H9 (cell line): ENCODE results near the gene CFAP65. TPM values are rescaled to one million over a fixed set of nuclear protein-coding genes. Genes with fewer than 3 reads are reported as not detected.

Source experiments
- DNase-seq: peaks from one replicate; pipeline ENCODE4 v3.0.0-alpha.2; 2017
- H2AFZ ChIP-seq: one replicate; pipeline ENCODE4 v1.6.1; 2013; ENCODE audit warnings: mild to moderate bottlenecking, low read length, control low read depth, moderate library complexity
- H2AK5ac ChIP-seq: 2 replicates; pipeline ENCODE4 v1.6.1; 2013; ENCODE audit warnings: low read length, control low read depth, mixed read lengths; ENCODE audit not compliant: insufficient read length
- H2BK120ac ChIP-seq: one replicate; pipeline ENCODE4 v1.6.1; 2013; ENCODE audit warnings: low read depth, mild to moderate bottlenecking, low read length, control low read depth, inconsistent platforms; ENCODE audit not compliant: poor library complexity, severe bottlenecking
- H2BK12ac ChIP-seq: 2 replicates; pipeline ENCODE4 v1.6.1; 2013; ENCODE audit warnings: low read length, control low read depth, mixed read lengths, low read depth; ENCODE audit not compliant: insufficient read length
- H2BK15ac ChIP-seq: 2 replicates; pipeline ENCODE4 v1.6.1; 2013; ENCODE audit warnings: low read depth, low read length, control low read depth
- H2BK20ac ChIP-seq: one replicate; pipeline ENCODE4 v1.6.1; 2013; ENCODE audit warnings: low read depth, mild to moderate bottlenecking, low read length, control low read depth, inconsistent platforms; ENCODE audit not compliant: poor library complexity, severe bottlenecking
- H2BK5ac ChIP-seq: 2 replicates; pipeline ENCODE4 v1.6.1; 2013; ENCODE audit warnings: low read length, control low read depth, mixed read lengths; ENCODE audit not compliant: insufficient read length
- H3K14ac ChIP-seq: 2 replicates; pipeline ENCODE4 v1.6.1; 2013; ENCODE audit warnings: low read length, control low read depth; ENCODE audit not compliant: insufficient read depth
- H3K18ac ChIP-seq: 2 replicates; pipeline ENCODE4 v1.6.1; 2013; ENCODE audit warnings: low read depth, mild to moderate bottlenecking, mixed read lengths, low read length, control low read depth; ENCODE audit not compliant: insufficient read length
- H3K23ac ChIP-seq: 2 replicates; pipeline ENCODE4 v1.6.1; 2013; ENCODE audit warnings: low read length, control low read depth, mixed read lengths, low read depth; ENCODE audit not compliant: insufficient read length
- H3K23me2 ChIP-seq: 2 replicates; pipeline ENCODE4 v1.6.1; 2013; ENCODE audit warnings: low read depth, mild to moderate bottlenecking, mixed read lengths, low read length, control low read depth; ENCODE audit not compliant: insufficient read length, poor library complexity, severe bottlenecking
- H3K27ac ChIP-seq: 2 replicates; pipeline ENCODE4 v1.5.1; 2013; ENCODE audit warnings: low read length, control low read depth, mixed read lengths, low read depth; ENCODE audit not compliant: insufficient read length
- H3K27me3 ChIP-seq: 2 replicates; pipeline ENCODE4 v1.6.1; 2013; ENCODE audit warnings: low read length, control low read depth, inconsistent platforms; ENCODE audit not compliant: insufficient read depth
- H3K4ac ChIP-seq: 2 replicates; pipeline ENCODE4 v1.6.1; 2013; ENCODE audit warnings: low read depth, mild to moderate bottlenecking, control low read depth, inconsistent platforms, low read length, moderate library complexity
- H3K4me1 ChIP-seq: 2 replicates; pipeline ENCODE4 v1.6.1; 2013; ENCODE audit warnings: low read length, control low read depth, inconsistent platforms; ENCODE audit not compliant: insufficient read depth
- H3K4me2 ChIP-seq: 2 replicates; pipeline ENCODE4 v1.6.1; 2013; ENCODE audit warnings: low read length, control low read depth, mixed read lengths; ENCODE audit not compliant: insufficient read length, insufficient read depth
- H3K56ac ChIP-seq: 2 replicates; pipeline ENCODE4 v1.6.1; 2013; ENCODE audit warnings: low read depth, mild to moderate bottlenecking, mixed read lengths, low read length, control low read depth; ENCODE audit not compliant: insufficient read length
- H3K79me1 ChIP-seq: 2 replicates; pipeline ENCODE4 v1.6.1; 2013; ENCODE audit warnings: low read depth, mild to moderate bottlenecking, moderate library complexity, low read length, control low read depth, inconsistent platforms; ENCODE audit not compliant: insufficient read depth, poor library complexity, severe bottlenecking
- H3K79me2 ChIP-seq: 2 replicates; pipeline ENCODE4 v1.6.1; 2013; ENCODE audit warnings: low read length, control low read depth, inconsistent platforms; ENCODE audit not compliant: insufficient read depth
- H3K9ac ChIP-seq: 2 replicates; pipeline ENCODE4 v1.6.1; 2013; ENCODE audit warnings: low read length, control low read depth, mixed read lengths; ENCODE audit not compliant: insufficient read length; ENCODE audit errors: extremely low read depth
- H3K9me3 ChIP-seq: one replicate; pipeline ENCODE4 v1.6.1; 2013; ENCODE audit warnings: low read depth, low read length, inconsistent platforms; ENCODE audit not compliant: control insufficient read depth
- H3T11ph ChIP-seq: one replicate; pipeline ENCODE4 v1.6.1; 2013; ENCODE audit warnings: mild to moderate bottlenecking, low read length, control low read depth, inconsistent platforms
- H4K20me1 ChIP-seq: one replicate; pipeline ENCODE4 v1.6.1; 2013; ENCODE audit not compliant: control insufficient read depth, insufficient read length, insufficient read depth
- H4K5ac ChIP-seq: 2 replicates; pipeline ENCODE4 v1.6.1; 2013; ENCODE audit warnings: low read depth, mild to moderate bottlenecking, mixed read lengths, low read length, control low read depth; ENCODE audit not compliant: insufficient read length
- H4K8ac ChIP-seq: replicated peaks from 2 replicates; pipeline ENCODE4 v1.6.1; 2013; ENCODE audit warnings: low read length, control low read depth, mixed read lengths, low read depth; ENCODE audit not compliant: insufficient read length
- H4K91ac ChIP-seq: 2 replicates; pipeline ENCODE4 v1.6.1; 2013; ENCODE audit warnings: low read depth, mild to moderate bottlenecking, moderate library complexity, mixed read lengths, low read length, control low read depth; ENCODE audit not compliant: insufficient read length
- H3K27ac Mint-ChIP-seq, 3 experiments: 2 replicates in 2 of 3; 3 replicates in 1 of 3; pipeline ENCODE4 v1.8.0; 2020 to 2021; ENCODE audit warnings: mixed read lengths in 3 of 3, mild to moderate bottlenecking in 1 of 3, moderate library complexity in 1 of 3
- H3K27me3 Mint-ChIP-seq: 2 replicates; pipeline ENCODE4 v1.8.0; 2021; ENCODE audit warnings: low read depth, mild to moderate bottlenecking, moderate library complexity, mixed read lengths
- H3K36me3 Mint-ChIP-seq, 3 experiments: 2 replicates in 2 of 3; 3 replicates in 1 of 3; pipeline ENCODE4 v1.8.0; 2020 to 2021; ENCODE audit warnings: low read depth in 3 of 3, mixed read lengths in 3 of 3; ENCODE audit not compliant: insufficient read depth in 1 of 3
- H3K4me1 Mint-ChIP-seq, 2 experiments: 2 replicates each; pipeline ENCODE4 v1.8.0; 2020; ENCODE audit warnings: mixed read lengths in 2 of 2
- H3K4me3 Mint-ChIP-seq, 2 experiments: 2 replicates in 1 of 2; 3 replicates in 1 of 2; pipeline ENCODE4 v1.8.0; 2020 to 2021; ENCODE audit warnings: mild to moderate bottlenecking in 2 of 2, mixed read lengths in 2 of 2, moderate library complexity in 1 of 2
- H3K9me3 Mint-ChIP-seq, 2 experiments: 2 replicates in 1 of 2; 3 replicates in 1 of 2; pipeline ENCODE4 v1.8.0; 2020; ENCODE audit warnings: mild to moderate bottlenecking in 2 of 2, mixed read lengths in 2 of 2, moderate library complexity in 1 of 2
- total RNA-seq: library from RNA; stranded (reverse); gene quantifications from 2 replicates; pipeline ENCODE4 v1.2.1, GENCODE V29; 2021
- TF ChIP-seq, protein P1 (sequence below): fragments of 200-600 bp; sonication (generic); conservative IDR thresholded peaks from 3 replicates; pipeline ENCODE4 v1.8.0; 2021; ENCODE audit warnings: antibody characterized with exemption, mild to moderate bottlenecking

Gene CFAP65
- total RNA-seq, 1 experiment from 2014 or later: 0.20 TPM

DNA sequence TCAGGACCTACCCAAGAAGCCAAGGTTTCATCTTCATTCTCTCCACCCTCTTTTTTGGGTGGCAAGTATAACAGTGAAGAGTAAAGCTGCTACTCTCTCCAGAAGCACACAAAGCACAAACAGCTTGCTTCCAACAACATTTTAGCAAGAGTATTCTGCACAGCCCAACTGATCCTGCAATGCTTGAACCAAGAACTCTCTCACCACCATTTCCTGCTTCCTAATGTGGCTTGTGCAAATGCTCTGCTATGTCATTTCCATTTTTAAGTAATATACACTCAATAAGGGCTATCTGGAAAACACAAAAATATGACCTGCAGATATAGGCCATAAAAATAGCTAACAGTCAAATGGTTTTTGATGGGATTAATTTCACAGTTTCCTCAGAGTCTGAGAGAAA lies 43.5 kb upstream of the CFAP65 start:
- Histone ChIP-seq H4K8ac (no peak overlapping the region), H2BK12ac (no peak overlapping the region), H2AK5ac (no peak overlapping the region), H2BK15ac (no peak overlapping the region), H2BK20ac (no peak overlapping the region), H3K9me3 (no peaks in the 10 kb centered on the region), H3K56ac (no peak overlapping the region), H4K20me1 (no peaks in the 10 kb centered on the region), H4K5ac (no peak overlapping the region), H3K4ac (no peak overlapping the region), H2BK120ac (no peak overlapping the region), H3K18ac (no peak overlapping the region), H3T11ph (no peak overlapping the region), H3K23ac (no peak overlapping the region), H3K79me1 (no peaks in the 10 kb centered on the region), H2BK5ac (no peak overlapping the region), H2AFZ (no peak overlapping the region), H3K23me2 (no peaks in the 10 kb centered on the region), H3K14ac (no peak overlapping the region), H3K9ac (no peak overlapping the region), H3K27ac (no peak overlapping the region), H3K4me2 (no peak overlapping the region), H3K4me1 (no peaks in the 10 kb centered on the region; the same call in 1 of the 2 replicates), H4K91ac (no peak overlapping the region), H3K79me2 (no peaks in the 10 kb centered on the region), H3K27me3 (no peaks in the 10 kb centered on the region)
- Mint-ChIP-seq H3K9me3 (peaks cover 0 to 3% of the 10 kb centered on the region in 2 experiments; a peak in 2 of 5 replicates), H3K27me3 (peaks cover 11% of the 10 kb centered on the region), H3K4me3 (no peak overlapping the region), H3K27ac (no peak overlapping the region), H3K4me1 (peaks cover 16 to 17% of the 10 kb centered on the region in 2 experiments), H3K36me3 (peaks cover 0 to 1% (median 0%) of the 10 kb centered on the region in 3 experiments; a peak in 1 of 7 replicates)
- TF ChIP-seq, protein P1, sequence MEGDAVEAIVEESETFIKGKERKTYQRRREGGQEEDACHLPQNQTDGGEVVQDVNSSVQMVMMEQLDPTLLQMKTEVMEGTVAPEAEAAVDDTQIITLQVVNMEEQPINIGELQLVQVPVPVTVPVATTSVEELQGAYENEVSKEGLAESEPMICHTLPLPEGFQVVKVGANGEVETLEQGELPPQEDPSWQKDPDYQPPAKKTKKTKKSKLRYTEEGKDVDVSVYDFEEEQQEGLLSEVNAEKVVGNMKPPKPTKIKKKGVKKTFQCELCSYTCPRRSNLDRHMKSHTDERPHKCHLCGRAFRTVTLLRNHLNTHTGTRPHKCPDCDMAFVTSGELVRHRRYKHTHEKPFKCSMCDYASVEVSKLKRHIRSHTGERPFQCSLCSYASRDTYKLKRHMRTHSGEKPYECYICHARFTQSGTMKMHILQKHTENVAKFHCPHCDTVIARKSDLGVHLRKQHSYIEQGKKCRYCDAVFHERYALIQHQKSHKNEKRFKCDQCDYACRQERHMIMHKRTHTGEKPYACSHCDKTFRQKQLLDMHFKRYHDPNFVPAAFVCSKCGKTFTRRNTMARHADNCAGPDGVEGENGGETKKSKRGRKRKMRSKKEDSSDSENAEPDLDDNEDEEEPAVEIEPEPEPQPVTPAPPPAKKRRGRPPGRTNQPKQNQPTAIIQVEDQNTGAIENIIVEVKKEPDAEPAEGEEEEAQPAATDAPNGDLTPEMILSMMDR: no peak
- DNase-seq: no peak
